ENCODE results near the gene TMX1. TPM values are rescaled to one million over a fixed set of nuclear protein-coding genes. Genes with fewer than 3 reads are reported as not detected.

Gene TMX1
- total and polyA plus RNA-seq, 2 of the 8 experiments (the other 6 are each of a cell fraction or from before 2014, with no cell fraction given) = 26.6 to 84.0 TPM

DNA sequence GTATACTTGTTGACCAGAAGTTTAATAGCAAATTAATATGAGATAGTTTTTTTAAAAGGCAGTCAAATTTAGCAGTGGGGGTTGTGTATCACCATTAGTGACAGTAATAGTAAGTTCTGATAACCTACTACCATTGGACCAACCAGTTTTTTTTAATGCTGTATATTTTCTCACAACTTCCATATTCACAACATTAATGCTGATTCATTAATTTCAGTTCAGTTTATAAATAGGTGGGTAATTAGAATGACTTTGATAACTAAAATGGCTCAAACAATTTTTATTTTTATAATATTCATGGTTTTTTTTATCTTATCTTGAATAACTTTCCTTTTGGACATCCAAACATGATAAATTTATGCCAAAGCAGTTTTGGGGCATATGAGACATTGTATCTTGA, 13.8 kb downstream of the TMX1 start:
- H3K27me3 ChIP-seq (replicated peaks in 1 of 4; ENCODE audit: control insufficient read depth in 3 of 4, extremely low read depth in 1 of 4, insufficient read depth in 3 of 4, low read length in 3 of 4) = peaks cover 0 to 1% (median 0%) of the 10 kb centered on the region in 4 experiments; a peak in 1 of 7 replicates
- H3K79me1 ChIP-seq (ENCODE audit: low read depth, low read length) = no peaks in the 10 kb centered on the region
- TF ChIP-seq POU5F1 (IDR thresholded peaks at IDR 0.05; ENCODE audit: low read depth, low read length) (no peak), CHD2 (IDR thresholded peaks at IDR 0.05; ENCODE audit: low read length) (no peak), JUN (IDR thresholded peaks at IDR 0.05; ENCODE audit: low read depth, low read length) (no peak), CBX8 (IDR thresholded peaks at IDR 0.05; ENCODE audit: borderline replicate concordance, low read depth, low read length) (no peak), RBBP5 (IDR thresholded peaks at IDR 0.05; ENCODE audit: borderline replicate concordance, low read depth, low read length) (no peak), RAD21 (IDR thresholded peaks at IDR 0.05 in 1 of 2, conservative IDR thresholded peaks at IDR 0.05 in 1 of 2; ENCODE audit: low read depth in 2 of 2, low read length in 2 of 2) (no peak), POLR2AphosphoS5 (IDR thresholded peaks at IDR 0.05; ENCODE audit: low read depth, low read length) (no peak), BACH1 (IDR thresholded peaks at IDR 0.05; ENCODE audit: low read length) (no peak)
- TF ChIP-seq, protein P1, sequence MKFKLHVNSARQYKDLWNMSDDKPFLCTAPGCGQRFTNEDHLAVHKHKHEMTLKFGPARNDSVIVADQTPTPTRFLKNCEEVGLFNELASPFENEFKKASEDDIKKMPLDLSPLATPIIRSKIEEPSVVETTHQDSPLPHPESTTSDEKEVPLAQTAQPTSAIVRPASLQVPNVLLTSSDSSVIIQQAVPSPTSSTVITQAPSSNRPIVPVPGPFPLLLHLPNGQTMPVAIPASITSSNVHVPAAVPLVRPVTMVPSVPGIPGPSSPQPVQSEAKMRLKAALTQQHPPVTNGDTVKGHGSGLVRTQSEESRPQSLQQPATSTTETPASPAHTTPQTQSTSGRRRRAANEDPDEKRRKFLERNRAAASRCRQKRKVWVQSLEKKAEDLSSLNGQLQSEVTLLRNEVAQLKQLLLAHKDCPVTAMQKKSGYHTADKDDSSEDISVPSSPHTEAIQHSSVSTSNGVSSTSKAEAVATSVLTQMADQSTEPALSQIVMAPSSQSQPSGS (IDR thresholded peaks at IDR 0.05; ENCODE audit: low read length) = no peak
- H4K8ac ChIP-seq (ENCODE audit: extremely low read depth, insufficient read depth, low read length) = no peak overlapping the region
- H3K4me2 ChIP-seq (ENCODE audit: insufficient read depth in 1 of 2, low read depth in 2 of 2, low read length in 2 of 2) = no peak overlapping the region
- no peaks in the 10 kb centered on the region for H3K9me3 ChIP-seq (ENCODE audit: insufficient read depth in 2 of 2, low read depth in 1 of 2, low read length in 1 of 2)
- H3K56ac ChIP-seq (replicated peaks; ENCODE audit: insufficient read length, low read depth, low read length) = no peak overlapping the region
- H3K79me2 ChIP-seq (ENCODE audit: control insufficient read depth in 1 of 2, insufficient read depth in 2 of 2, low read length in 2 of 2) = peaks cover 0 to 38% of the 10 kb centered on the region in 2 experiments; a peak in 2 of 4 replicates
- H2BK5ac ChIP-seq (ENCODE audit: low read depth, low read length) = no peak overlapping the region
- peaks cover 3 to 5% of the 10 kb centered on the region in 2 experiments for H4K20me1 ChIP-seq (replicated peaks in 1 of 2; ENCODE audit: control insufficient read depth in 1 of 2, insufficient read depth in 2 of 2, low read length in 2 of 2)
- no peaks in the 10 kb centered on the region for H3K23me2 ChIP-seq (ENCODE audit: low read depth, low read length)
- no peak overlapping the region for H2BK120ac ChIP-seq (replicated peaks; ENCODE audit: low read depth, low read length)
- no peak overlapping the region for H3K4ac ChIP-seq (replicated peaks; ENCODE audit: insufficient read length, low read depth, low read length)
- no peak overlapping the region for H4K5ac ChIP-seq (ENCODE audit: insufficient read length, low read depth, low read length)
- H3K9ac ChIP-seq (replicated peaks in 1 of 4; ENCODE audit: extremely low read depth in 1 of 4, low read depth in 3 of 4, low read length in 3 of 4) = no peak overlapping the region
- no peak overlapping the region for H3K18ac ChIP-seq (ENCODE audit: extremely low read depth, low read length)
- FAIRE-seq (no peak), DNase-seq (ENCODE audit: low read depth in 1 of 2, low spot score in 2 of 2) (no peak)
- ChIA-PET CTCF (ENCODE audit: partially characterized antibody) (no interaction called here), POLR2A (ENCODE audit: partially characterized antibody) (no interaction called here)
- no peak overlapping the region for H2BK15ac ChIP-seq (ENCODE audit: low read length)
- H2BK20ac ChIP-seq (ENCODE audit: low read length) = no peak overlapping the region
- no peak overlapping the region for H2AK5ac ChIP-seq (ENCODE audit: low read depth, low read length)
- H2AFZ ChIP-seq (ENCODE audit: low read length) = no peak overlapping the region
- no peak overlapping the region for H3K27ac ChIP-seq (ENCODE audit: low read depth, low read length)
- peaks cover 17 to 98% (median 51%) of the 10 kb centered on the region in 4 experiments for H3K36me3 ChIP-seq (ENCODE audit: control insufficient read depth in 2 of 4, insufficient read depth in 4 of 4, low read length in 3 of 4)
- no peak overlapping the region for H3K23ac ChIP-seq (ENCODE audit: insufficient read length)
- H3K4me3 ChIP-seq (ENCODE audit: extremely low read depth in 1 of 4, insufficient read depth in 2 of 4, low read depth in 3 of 4, low read length in 4 of 4) = no peak overlapping the region
- no peak overlapping the region for H3K14ac ChIP-seq (ENCODE audit: insufficient read length)
- no peaks in the 10 kb centered on the region for H3K4me1 ChIP-seq (replicated peaks in 1 of 4; ENCODE audit: control insufficient read depth in 3 of 4, insufficient read depth in 4 of 4, low read length in 3 of 4)
- no peak overlapping the region for H2BK12ac ChIP-seq (ENCODE audit: low read depth, low read length)
- no peak overlapping the region for H4K91ac ChIP-seq (replicated peaks; ENCODE audit: insufficient read length, low read length)

Data from H1 (cell line).